Choroid plexus epithelial cell (primary cell): ENCODE measurements around the gene RNMT.

Source experiments
- DNase-seq: peaks from one replicate; pipeline ENCODE4 v3.0.0-alpha.2; 2010; ENCODE audit warnings: low read depth
- H3K4me3 ChIP-seq: 2 replicates; pipeline ENCODE4 v1.5.1; 2011; ENCODE audit warnings: low read depth, mild to moderate bottlenecking, control low read depth, low read length, moderate library complexity
- TF ChIP-seq, protein P1 (sequence below): conservative IDR thresholded peaks from 2 replicates; pipeline ENCODE4 v1.5.1; 2011; ENCODE audit warnings: low read depth, mild to moderate bottlenecking, control low read depth, inconsistent platforms, low read length, moderate library complexity

The RNMT gene

DNA sequence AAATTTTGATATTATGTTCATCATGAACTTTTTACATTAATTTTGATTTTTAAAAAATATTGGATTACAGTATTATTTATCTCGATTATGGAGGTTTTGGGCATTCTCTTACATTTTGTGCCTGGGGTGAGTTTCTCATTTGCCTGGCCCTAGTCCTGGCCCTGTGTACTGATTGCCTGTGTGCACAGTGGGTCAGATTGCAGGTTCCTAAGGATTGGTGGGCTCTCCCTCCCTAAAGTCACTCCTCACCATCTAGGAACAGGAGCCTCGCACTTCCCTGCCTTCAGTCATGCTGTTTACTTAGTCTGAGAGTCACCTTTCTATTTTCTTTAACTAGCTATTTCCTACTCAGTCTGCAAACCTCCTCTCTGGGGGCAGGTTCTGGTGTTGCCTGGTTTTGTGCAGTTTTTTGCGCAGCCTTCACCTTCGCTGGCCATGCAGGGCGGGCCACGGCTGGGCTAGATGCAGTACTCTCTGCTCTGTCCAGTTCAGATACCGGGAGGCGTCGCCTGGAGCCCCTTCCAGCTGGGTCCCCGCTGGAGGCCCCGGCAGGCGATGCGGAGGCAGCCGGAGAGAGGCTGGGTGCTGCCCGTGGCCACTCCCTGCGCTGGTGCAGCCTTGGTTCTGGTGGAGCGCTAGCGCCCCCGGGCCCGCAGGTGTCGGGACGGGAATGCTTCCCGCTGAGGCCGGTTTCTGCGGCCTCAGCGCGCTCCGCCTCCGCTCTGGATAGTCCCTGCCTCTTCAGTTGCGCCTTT lies 74.2 kb downstream of the RNMT start:
- TF ChIP-seq, protein P1, sequence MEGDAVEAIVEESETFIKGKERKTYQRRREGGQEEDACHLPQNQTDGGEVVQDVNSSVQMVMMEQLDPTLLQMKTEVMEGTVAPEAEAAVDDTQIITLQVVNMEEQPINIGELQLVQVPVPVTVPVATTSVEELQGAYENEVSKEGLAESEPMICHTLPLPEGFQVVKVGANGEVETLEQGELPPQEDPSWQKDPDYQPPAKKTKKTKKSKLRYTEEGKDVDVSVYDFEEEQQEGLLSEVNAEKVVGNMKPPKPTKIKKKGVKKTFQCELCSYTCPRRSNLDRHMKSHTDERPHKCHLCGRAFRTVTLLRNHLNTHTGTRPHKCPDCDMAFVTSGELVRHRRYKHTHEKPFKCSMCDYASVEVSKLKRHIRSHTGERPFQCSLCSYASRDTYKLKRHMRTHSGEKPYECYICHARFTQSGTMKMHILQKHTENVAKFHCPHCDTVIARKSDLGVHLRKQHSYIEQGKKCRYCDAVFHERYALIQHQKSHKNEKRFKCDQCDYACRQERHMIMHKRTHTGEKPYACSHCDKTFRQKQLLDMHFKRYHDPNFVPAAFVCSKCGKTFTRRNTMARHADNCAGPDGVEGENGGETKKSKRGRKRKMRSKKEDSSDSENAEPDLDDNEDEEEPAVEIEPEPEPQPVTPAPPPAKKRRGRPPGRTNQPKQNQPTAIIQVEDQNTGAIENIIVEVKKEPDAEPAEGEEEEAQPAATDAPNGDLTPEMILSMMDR, result peak; percentile 41
- H3K4me3 ChIP-seq, result peak overlapping the region; percentile 28
- peak; percentile 39 for DNase-seq

DNA sequence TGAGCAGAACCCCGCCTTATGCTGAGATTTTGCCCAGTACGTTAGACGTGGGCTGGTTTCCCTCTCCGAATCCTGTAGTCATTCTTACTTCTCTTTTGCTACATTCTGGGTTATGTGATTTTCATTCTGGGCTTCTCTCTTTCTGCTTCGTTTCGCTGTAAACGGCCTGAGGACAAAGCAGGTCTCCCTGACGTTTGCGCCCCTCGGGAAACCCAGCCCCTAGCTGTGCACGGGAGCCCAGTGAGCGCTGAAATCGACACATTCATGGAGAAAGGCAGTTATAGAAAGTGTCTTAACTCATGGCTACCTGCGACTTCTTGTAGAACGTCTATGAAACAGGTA lies 74.8 kb downstream of the RNMT start:
- peak overlapping the region; percentile 28 for H3K4me3 ChIP-seq
- TF ChIP-seq, protein P1, result no peak
- DNase-seq, result no peak

DNA sequence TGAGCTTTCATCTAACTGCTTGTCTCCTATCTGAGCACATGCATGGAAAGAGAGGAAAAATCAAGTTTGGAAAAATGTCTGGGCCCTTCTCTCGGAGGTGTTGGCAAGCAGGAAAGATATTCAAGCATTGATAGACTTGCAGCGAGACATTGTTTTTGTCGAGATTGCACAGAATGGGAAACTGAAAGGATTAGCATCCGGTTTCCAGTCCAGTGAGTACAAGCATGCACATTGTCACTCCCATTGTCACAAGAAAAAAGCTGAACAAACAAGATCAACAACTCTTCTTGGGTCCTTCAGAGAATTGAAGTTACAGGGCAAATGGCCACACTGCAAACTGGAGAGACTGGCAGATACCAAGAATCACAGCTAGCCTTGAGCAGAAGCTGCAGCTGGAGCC lies 77.8 kb downstream of the RNMT start:
- DNase-seq, result no peak

DNA sequence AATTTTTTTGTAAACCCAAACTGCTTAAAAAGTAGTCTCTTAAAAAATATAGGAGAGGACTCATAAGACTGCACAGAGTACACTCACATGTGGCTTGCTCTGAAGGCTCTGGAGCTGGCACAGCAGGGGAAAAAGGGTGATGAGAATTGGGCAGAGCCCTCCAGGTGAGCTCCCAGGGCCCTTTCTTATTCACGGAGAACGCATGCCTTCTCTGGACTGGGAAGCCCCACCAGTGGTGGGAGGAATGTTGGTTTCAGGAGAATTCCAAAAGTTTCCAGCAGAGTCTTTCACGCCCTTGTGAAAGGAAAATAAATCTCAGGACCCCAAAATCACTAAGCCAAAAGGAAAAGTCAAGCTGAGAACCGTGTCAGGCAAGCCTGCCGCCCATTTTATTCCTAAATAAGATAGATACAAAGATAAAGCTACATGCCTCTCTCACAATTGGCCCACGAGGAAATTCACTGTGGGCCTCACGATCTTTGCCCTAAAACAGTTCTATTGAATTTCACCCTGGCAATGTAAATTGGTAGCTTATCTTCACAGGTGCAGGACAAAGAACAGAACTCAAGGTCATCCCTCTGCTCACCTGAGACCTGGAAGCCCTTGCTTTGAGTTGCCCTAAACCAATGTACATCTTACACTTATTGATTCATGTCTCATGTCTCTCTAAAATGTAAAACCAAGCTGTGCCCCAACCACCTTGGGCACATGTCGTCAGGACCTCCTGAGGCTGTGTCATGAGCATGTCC lies 82.0 kb downstream of the RNMT start:
- TF ChIP-seq, protein P1, result no peak
- DNase-seq, result no peak
- no peak overlapping the region for H3K4me3 ChIP-seq

More for the DNA sequence above, 77.8 kb downstream of the RNMT start:
- H3K4me3 ChIP-seq, result no peak overlapping the region
- TF ChIP-seq, protein P1, result no peak

DNA sequence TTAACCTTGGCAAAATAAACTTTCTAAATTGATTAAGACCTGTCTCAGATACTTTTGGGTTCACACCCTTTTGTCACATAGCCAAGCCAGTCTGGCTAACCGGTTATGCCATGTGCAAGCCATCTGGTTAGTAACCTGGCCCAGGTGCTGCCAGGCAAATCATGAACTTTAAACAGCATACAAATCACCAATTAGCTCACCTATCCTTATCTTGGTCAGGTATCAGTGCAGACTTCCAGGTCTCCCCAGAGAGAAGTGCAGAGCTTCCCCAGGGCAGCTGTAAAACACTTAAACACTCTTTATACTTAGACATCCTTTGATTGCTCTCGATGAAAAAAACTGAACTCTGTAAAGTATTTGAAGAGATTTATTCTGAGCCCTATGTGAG lies 82.6 kb downstream of the RNMT start:
- TF ChIP-seq, protein P1, result no peak
- no peak overlapping the region for H3K4me3 ChIP-seq
- no peak for DNase-seq

DNA sequence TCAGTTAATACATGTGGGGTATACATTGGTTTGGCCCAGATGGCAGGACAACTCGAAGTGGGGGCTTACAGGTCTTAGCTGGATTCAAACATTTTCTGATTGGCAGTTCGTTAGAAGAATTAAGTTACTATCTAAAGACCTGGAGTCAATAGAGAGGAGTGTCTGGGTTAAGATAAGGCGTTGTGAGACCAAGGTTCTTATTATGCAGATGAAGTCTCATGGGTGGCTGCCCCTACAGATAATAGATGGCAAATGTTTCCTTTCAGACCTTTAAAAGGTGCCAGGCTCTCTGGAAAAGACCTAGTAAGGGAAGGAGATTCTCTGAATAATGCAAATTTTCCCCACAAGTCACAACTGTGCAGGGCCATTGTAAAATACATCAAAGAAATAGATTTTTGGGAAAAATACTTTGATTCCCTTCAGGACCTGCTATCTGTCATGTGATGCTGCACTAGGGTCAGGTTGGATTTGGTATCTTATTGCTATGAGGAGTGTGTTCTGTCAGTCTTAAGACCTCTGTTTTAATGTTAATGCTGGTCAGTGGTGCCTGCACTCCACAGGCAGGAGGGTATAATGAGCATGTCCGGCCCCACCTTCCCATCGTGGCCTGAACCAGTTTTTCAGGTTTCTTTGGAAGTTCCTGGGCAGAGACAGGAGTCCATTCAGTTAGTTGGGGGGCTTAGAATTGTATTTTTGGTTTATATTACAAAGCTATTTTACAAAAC lies 83.2 kb downstream of the RNMT start:
- no peak overlapping the region for H3K4me3 ChIP-seq
- TF ChIP-seq, protein P1, result no peak

More for the DNA sequence above, 83.2 kb downstream of the RNMT start:
- DNase-seq, result no peak
